ENCODE measurements around the gene KCNJ1. TPM values are rescaled to one million over a fixed set of nuclear protein-coding genes. Genes with fewer than 3 reads are reported as not detected.

The KCNJ1 gene
- total and polyA plus RNA-seq, 9 of the 15 experiments (the other 6 are each of a cell fraction or from before 2014, with no cell fraction given), result not detected

GRCh38 chr11:128865490-128865889, 1.6 kb downstream of the KCNJ1 start:
- no peaks in the 10 kb centered on the region for H3K4me1 ChIP-seq (replicated peaks in 1 of 2; ENCODE audit: control insufficient read depth in 2 of 2, insufficient read depth in 2 of 2, low read length in 2 of 2)
- no peaks in the 10 kb centered on the region for H3K9me1 ChIP-seq (ENCODE audit: control insufficient read depth, insufficient read depth, low read length)
- in situ Hi-C loops (cut with MboI), result no loop called here
- BruUV-seq (replicated peaks), result no TSS peak
- ATAC-seq (no peak), FAIRE-seq (no peak), DNase-seq (ENCODE audit: extremely low read depth in 1 of 4, low spot score in 3 of 4) (no peak)
- H3K9ac ChIP-seq (ENCODE audit: insufficient read depth in 1 of 2, low read depth in 2 of 2, low read length in 2 of 2), result no peak overlapping the region
- no peaks in the 10 kb centered on the region for H3K9me3 ChIP-seq (replicated peaks; ENCODE audit: control insufficient read depth, insufficient read depth, low read depth, low read length)
- ChIA-PET CTCF (ENCODE audit: low intra/inter-chr PET ratio) (no interaction called here), POLR2A (no interaction called here)
- no peaks in the 10 kb centered on the region for H4K20me1 ChIP-seq (replicated peaks; ENCODE audit: control insufficient read depth, insufficient read depth, low read length)
- TF ChIP-seq SIRT6 (IDR thresholded peaks at IDR 0.05; ENCODE audit: low read depth, low read length) (no peak), CBFA2T3 (IDR thresholded peaks at IDR 0.05) (no peak), ZNF253 (CRISPR knock-in tag; conservative IDR thresholded peaks at IDR 0.05) (no peak), MNT (conservative IDR thresholded peaks at IDR 0.05) (no peak), NFE2L1 (tag; IDR thresholded peaks at IDR 0.05; ENCODE audit: borderline replicate concordance, low read depth) (no peak), ATF3 (IDR thresholded peaks at IDR 0.05) (no peak), ATF3 (CRISPR knock-in tag; conservative IDR thresholded peaks at IDR 0.05) (no peak), RBM15 (IDR thresholded peaks at IDR 0.05; ENCODE audit: insufficient read depth, low read length) (no peak), FOXO4 (CRISPR knock-in tag; IDR thresholded peaks at IDR 0.05) (no peak), FOXA1 (IDR thresholded peaks at IDR 0.05; ENCODE audit: borderline replicate concordance) (no peak), FOXP4 (CRISPR knock-in tag; IDR thresholded peaks at IDR 0.05; ENCODE audit: borderline replicate concordance) (no peak), XRCC4 (IDR thresholded peaks at IDR 0.05; ENCODE audit: extremely low read depth, insufficient read depth, insufficient read length) (no peak), SOX6 (IDR thresholded peaks at IDR 0.05) (no peak), ZNF830 (CRISPR knock-in tag; IDR thresholded peaks at IDR 0.05) (no peak), CBX1 (IDR thresholded peaks at IDR 0.05; ENCODE audit: low read depth) (no peak), ZNF232 (CRISPR knock-in tag; IDR thresholded peaks at IDR 0.05) (no peak)
- H2AFZ ChIP-seq (ENCODE audit: low read depth, low read length), result no peak overlapping the region
- no peak overlapping the region for H3K4me2 ChIP-seq (ENCODE audit: insufficient read depth, low read length)
- H3K4me3 ChIP-seq, result no peak overlapping the region
- no peak overlapping the region for H3K27ac ChIP-seq (ENCODE audit: extremely low read depth, low read depth, low read length)
- no peaks in the 10 kb centered on the region for H3K79me2 ChIP-seq (ENCODE audit: control insufficient read depth, insufficient read depth, low read length)
- H3K27me3 ChIP-seq (ENCODE audit: control insufficient read depth in 2 of 2, insufficient read depth in 2 of 2, low read length in 2 of 2), result peaks cover 0 to 1% of the 10 kb centered on the region in 2 experiments; a peak in 1 of 5 replicates
- no peaks in the 10 kb centered on the region for H3K36me3 ChIP-seq (ENCODE audit: control insufficient read depth, insufficient read depth, low read length)
- intact Hi-C loops (cut with micrococcal nuclease), result no loop called here
- 0% methylated on average over 1 of the region's 1 CpG for WGBS (ENCODE audit: insufficient coverage, low coverage, missing lambda C conversion rate)
